Spleen (tissue), 7 donors: ENCODE data around the gene UTS2B.

Source experiments
- POLR2A ChIP-seq, 3 donors: fragments of 450-650 bp; IDR thresholded peaks; one replicate each; pipeline ENCODE4 v1.5.1; 2017; ENCODE audit warnings: antibody characterized with exemption in 3 of 3, mild to moderate bottlenecking in 1 of 3
- TF ChIP-seq, protein P1 (sequence below), 11 experiments: fragments of 200-600 bp in 7 of 11; fragments of 450-650 bp in 4 of 11; sonication (generic) in 4 of 11; IDR thresholded peaks in 8 of 11; conservative IDR thresholded peaks in 3 of 11; 1 replicate in 7 of 11; 2 replicates in 4 of 11; pipeline versions ENCODE4 v1.4.0 to v1.8.0; 2016 to 2021; ENCODE audit warnings: antibody characterized with exemption in 11 of 11, inconsistent platforms in 4 of 11, mild to moderate bottlenecking in 1 of 11
- donor health status: DM: no; HTN: no; CAD: no; lungs with moderate emphysema.
- donor health status: DM: no; HTN: no; CAD: no.
- donor health status: DM: no; HTN: no; CAD: no.

DNA sequence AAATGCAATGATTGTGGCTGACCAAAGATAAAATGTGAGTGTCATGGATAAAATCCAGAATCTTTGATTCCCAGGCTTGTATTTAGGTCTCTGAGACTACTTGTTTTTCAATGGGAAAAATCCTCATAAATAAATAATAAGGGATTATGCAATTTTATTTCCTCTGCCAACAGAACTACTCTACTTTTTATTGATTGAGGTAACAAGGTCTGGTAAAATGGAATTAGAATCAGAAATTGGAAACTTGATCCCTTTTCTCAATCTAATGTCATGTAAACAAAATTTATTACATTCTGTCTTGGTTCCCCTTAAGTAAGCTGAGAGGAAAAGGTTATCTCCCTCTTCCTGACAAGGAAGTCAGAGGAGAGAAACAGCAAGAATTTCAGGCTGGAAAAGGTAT lies 49.4 kb downstream of the UTS2B start:
- TF ChIP-seq, protein P1, sequence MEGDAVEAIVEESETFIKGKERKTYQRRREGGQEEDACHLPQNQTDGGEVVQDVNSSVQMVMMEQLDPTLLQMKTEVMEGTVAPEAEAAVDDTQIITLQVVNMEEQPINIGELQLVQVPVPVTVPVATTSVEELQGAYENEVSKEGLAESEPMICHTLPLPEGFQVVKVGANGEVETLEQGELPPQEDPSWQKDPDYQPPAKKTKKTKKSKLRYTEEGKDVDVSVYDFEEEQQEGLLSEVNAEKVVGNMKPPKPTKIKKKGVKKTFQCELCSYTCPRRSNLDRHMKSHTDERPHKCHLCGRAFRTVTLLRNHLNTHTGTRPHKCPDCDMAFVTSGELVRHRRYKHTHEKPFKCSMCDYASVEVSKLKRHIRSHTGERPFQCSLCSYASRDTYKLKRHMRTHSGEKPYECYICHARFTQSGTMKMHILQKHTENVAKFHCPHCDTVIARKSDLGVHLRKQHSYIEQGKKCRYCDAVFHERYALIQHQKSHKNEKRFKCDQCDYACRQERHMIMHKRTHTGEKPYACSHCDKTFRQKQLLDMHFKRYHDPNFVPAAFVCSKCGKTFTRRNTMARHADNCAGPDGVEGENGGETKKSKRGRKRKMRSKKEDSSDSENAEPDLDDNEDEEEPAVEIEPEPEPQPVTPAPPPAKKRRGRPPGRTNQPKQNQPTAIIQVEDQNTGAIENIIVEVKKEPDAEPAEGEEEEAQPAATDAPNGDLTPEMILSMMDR (IDR thresholded peaks at IDR 0.05 in 8 of 11, conservative IDR thresholded peaks at IDR 0.05 in 3 of 11) = no peak
- no peak for TF ChIP-seq POLR2A (IDR thresholded peaks at IDR 0.05)
